Hematopoietic multipotent progenitor cell treated with erythropoietin and hydrocortisone succinate and interleukin-3 and kit ligand, for 6 days (in vitro differentiated cells): ENCODE data around the gene MECP2.

ENCODE experiments used
- DNase-seq: peaks from one replicate; pipeline ENCODE4 v3.0.0-alpha.2; 2015

Gene MECP2

GRCh38 chrX:154115071-154115470 is 17.6 kb upstream of the MECP2 start:
- DNase-seq: no peak

- no peak for DNase-seq
Observed at GRCh38 chrX:154114652-154115051, 17.1 kb upstream of the MECP2 start.

GRCh38 chrX:154113729-154114128 is 16.2 kb upstream of the MECP2 start:
- no peak for DNase-seq

GRCh38 chrX:154098551-154098950 is 1.0 kb upstream of the MECP2 start:
- no peak for DNase-seq

GRCh38 chrX:154097003-154097588 is 421 bp downstream of the MECP2 start:
- DNase-seq: peak; percentile 69

- peak; percentile 14 for DNase-seq
Observed at GRCh38 chrX:154096140-154097002, 1.1 kb downstream of the MECP2 start.

GRCh38 chrX:154094833-154095232 is 2.7 kb downstream of the MECP2 start:
- no peak for DNase-seq

GRCh38 chrX:154093965-154094364 is 3.6 kb downstream of the MECP2 start:
- no peak for DNase-seq

- DNase-seq: peak; percentile 22
Observed at GRCh38 chrX:154092371-154092770, 5.1 kb downstream of the MECP2 start.

- DNase-seq: no peak
Observed at GRCh38 chrX:154091678-154092077, 5.8 kb downstream of the MECP2 start.

- DNase-seq: no peak
Observed at GRCh38 chrX:154090731-154091130, 6.8 kb downstream of the MECP2 start.

- DNase-seq: peak; percentile 10
Observed at GRCh38 chrX:154084449-154085300, 12.8 kb downstream of the MECP2 start.

- no peak for DNase-seq
Observed at GRCh38 chrX:154083126-154083517, 14.4 kb downstream of the MECP2 start.

GRCh38 chrX:154082396-154083125 is 15.0 kb downstream of the MECP2 start:
- peak; percentile 9 for DNase-seq

- no peak for DNase-seq
Observed at GRCh38 chrX:154077101-154077500, 20.4 kb downstream of the MECP2 start.

GRCh38 chrX:154074199-154074598 is 23.3 kb downstream of the MECP2 start:
- no peak for DNase-seq

GRCh38 chrX:154072192-154072591 is 25.3 kb downstream of the MECP2 start:
- no peak for DNase-seq

- DNase-seq: no peak
Observed at GRCh38 chrX:154068560-154068959, 29.0 kb downstream of the MECP2 start.

GRCh38 chrX:154064637-154065435 is 32.7 kb downstream of the MECP2 start:
- no peak for DNase-seq

- no peak for DNase-seq
Observed at GRCh38 chrX:154063234-154063633, 34.3 kb downstream of the MECP2 start.

- no peak for DNase-seq
Observed at GRCh38 chrX:154061801-154062200, 35.7 kb downstream of the MECP2 start.

- no peak for DNase-seq
Observed at GRCh38 chrX:154059729-154060245, 37.7 kb downstream of the MECP2 start.
